Mucosa of stomach (tissue), 1 donor: ENCODE results near the gene LRRK2.
"Not testable (repeated sequence)": the region's sequence is repeated elsewhere in the genome, so short reads cannot be mapped to it uniquely, and the experiment has no call there.

Source experiments
- H3K27me3 ChIP-seq: one replicate; pipeline ENCODE4 v1.7.0; 2013; ENCODE audit warnings: mild to moderate bottlenecking, low read length; ENCODE audit not compliant: control insufficient read depth, insufficient read depth
- H3K36me3 ChIP-seq: one replicate; pipeline ENCODE4 v1.7.0; 2013; ENCODE audit warnings: low read length; ENCODE audit not compliant: control insufficient read depth, insufficient read depth
- H3K4me1 ChIP-seq: one replicate; pipeline ENCODE4 v1.7.0; 2013; ENCODE audit warnings: mild to moderate bottlenecking, low read length; ENCODE audit not compliant: control insufficient read depth, insufficient read depth
- H3K4me3 ChIP-seq: one replicate; pipeline ENCODE4 v1.7.0; 2013; ENCODE audit warnings: low read length
- H3K9ac ChIP-seq: one replicate; pipeline ENCODE4 v1.7.0; 2013; ENCODE audit warnings: mild to moderate bottlenecking, low read length, moderate library complexity
- H3K9me3 ChIP-seq: one replicate; pipeline ENCODE4 v1.7.0; 2013; ENCODE audit warnings: mild to moderate bottlenecking, low read length, moderate library complexity; ENCODE audit not compliant: control insufficient read depth
- donor health status: Pancreatic carcinoma.

The LRRK2 gene

DNA sequence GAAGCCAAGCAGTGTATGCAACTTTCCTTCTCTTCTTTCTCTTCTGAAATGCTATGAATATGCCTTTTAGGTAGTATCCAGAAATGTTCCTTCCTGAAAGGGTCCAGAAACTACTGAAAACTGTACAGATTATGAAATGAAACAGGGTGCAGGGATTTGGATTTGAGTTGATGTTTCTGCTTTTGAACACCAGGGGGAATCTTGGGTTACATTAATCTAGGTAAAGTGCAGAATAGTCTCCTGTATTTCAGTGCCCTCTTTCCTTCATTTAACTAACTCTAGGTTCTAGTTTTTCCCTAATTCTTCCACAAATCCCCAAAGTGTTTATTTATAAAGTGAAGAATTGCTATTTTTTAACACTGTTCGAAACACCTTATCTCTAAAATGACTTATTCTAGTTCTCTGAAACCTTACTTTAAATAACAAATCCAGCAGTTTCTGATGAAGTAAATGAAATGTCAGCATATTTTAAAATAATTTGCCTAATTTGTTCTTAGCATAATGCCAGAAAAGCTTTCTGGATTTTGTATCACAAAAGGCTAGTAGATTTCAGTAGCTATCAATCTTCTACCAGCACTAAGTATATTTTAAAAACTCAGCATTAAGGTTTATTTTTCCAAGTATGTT, 111.9 kb downstream of the LRRK2 start:
- Histone ChIP-seq H3K27me3 (no peaks in the 10 kb centered on the region), H3K4me1 (peaks cover 4% of the 10 kb centered on the region), H3K9ac (no peak overlapping the region), H3K4me3 (no peak overlapping the region), H3K9me3 (no peaks in the 10 kb centered on the region), H3K36me3 (no peaks in the 10 kb centered on the region)

DNA sequence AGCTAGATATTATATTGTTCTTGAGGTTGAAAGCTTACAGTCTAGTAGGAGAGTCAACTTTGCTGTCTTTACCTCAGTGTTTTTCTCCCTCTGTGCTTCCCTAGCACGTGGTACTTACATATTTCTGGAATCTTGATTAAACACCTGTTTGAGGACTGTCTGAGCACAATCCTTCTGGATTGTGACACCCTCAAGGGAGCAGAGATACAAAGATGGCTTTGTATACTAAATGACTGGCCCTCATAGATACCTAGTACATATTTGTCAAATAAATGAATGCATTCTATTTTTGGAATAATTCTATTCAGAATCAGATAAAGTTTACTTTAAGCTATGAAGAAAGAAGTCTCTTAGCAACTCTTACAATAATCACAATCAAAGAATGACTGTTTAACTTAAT, 113.3 kb downstream of the LRRK2 start:
- H3K4me1 ChIP-seq, result peaks cover 4% of the 10 kb centered on the region
- H3K4me3 ChIP-seq, result no peak overlapping the region
- H3K36me3 ChIP-seq, result no peaks in the 10 kb centered on the region

DNA sequence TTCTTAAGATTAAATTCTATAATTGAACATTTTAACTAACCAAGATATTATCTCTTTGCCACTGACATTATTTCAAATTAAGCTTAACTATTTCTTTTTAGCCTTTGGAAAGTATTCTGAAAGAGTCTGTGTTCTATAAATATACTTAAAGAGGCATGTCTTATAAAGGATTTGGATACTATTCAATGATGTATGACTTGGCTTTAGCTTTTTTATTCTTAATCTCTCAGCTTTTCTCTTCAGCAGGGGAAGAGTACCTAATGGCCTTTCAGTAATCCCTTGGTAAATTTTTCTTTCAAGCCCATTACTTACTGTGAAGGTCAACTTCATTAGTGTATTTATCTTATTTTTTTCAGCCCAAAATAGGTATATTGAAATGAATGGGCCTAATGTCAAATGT, 113.8 kb downstream of the LRRK2 start:
- H3K36me3 ChIP-seq, result no peaks in the 10 kb centered on the region
- H3K4me1 ChIP-seq, result peaks cover 4% of the 10 kb centered on the region
- no peak overlapping the region for H3K9ac ChIP-seq
- H3K9me3 ChIP-seq, result no peaks in the 10 kb centered on the region
- no peak overlapping the region for H3K4me3 ChIP-seq
- no peaks in the 10 kb centered on the region for H3K27me3 ChIP-seq

More for the DNA sequence above, 113.3 kb downstream of the LRRK2 start:
- H3K9ac ChIP-seq, result no peak overlapping the region
- no peaks in the 10 kb centered on the region for H3K9me3 ChIP-seq
- no peaks in the 10 kb centered on the region for H3K27me3 ChIP-seq

DNA sequence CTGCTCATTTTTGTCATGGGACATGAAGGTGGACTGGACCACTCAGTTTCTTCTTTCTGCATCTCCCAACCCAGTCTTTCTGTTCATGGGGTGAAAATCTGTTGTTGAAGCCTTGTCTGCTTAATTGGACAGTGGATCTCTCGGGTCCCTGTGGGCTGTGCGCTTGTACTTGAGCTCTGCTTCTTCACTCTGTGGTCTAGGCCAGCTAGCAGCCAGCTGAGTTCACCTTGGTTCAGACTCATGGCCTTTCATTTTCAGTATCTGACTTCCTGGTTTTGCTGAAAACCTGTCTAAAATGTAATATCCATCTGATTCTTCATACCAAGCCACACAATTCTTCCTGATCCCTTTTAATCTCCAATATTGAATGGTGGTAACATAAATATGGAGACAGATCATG, 117.2 kb downstream of the LRRK2 start:
- H3K36me3 ChIP-seq, result no peaks in the 10 kb centered on the region
- H3K4me3 ChIP-seq, result no peak overlapping the region
- H3K9me3 ChIP-seq, result no peaks in the 10 kb centered on the region
- no peak overlapping the region for H3K9ac ChIP-seq
- no peaks in the 10 kb centered on the region for H3K27me3 ChIP-seq
- peaks cover 4% of the 10 kb centered on the region for H3K4me1 ChIP-seq

DNA sequence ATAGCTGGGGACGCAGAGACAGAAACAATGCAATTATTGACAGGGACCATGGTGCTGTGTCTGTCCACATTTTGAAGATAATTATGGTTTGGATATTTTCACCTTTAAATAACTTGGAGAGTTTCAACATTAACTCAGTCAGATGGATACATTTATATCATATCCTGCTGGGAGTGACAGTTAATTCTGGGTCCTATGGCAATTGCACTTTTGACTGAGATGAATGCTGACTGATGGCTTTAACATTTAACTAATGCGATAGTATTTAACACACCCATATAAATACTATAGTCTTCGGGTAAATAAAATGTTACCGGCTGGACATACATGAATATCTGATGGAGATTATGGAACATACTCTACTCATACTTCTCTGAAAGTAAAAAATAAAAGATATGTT, 118.3 kb downstream of the LRRK2 start:
- H3K9ac ChIP-seq, result no peak overlapping the region
- peaks cover 4% of the 10 kb centered on the region for H3K4me1 ChIP-seq
- H3K9me3 ChIP-seq, result no peaks in the 10 kb centered on the region
- H3K4me3 ChIP-seq, result no peak overlapping the region
- H3K27me3 ChIP-seq, result no peaks in the 10 kb centered on the region
- H3K36me3 ChIP-seq, result no peaks in the 10 kb centered on the region

DNA sequence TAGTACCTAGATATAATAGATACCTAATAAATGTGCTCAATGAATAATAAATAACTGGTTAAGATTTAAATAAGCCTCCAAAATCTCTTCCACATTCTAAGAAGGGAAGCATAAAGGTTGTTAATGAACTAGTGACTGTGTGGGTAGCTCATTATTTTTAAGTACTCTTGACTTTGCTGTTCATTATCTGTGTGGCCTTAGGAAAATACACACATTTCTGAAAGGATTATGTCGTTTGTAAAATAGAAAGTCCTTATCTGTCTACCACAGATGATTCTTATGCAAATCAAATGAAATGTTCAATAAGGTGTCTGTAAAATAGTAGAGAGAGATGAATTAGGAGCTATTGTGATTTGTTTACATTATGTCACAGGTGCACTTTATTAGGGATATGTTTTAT, 119.5 kb downstream of the LRRK2 start:
- Histone ChIP-seq H3K9me3 (no peaks in the 10 kb centered on the region), H3K36me3 (no peaks in the 10 kb centered on the region), H3K27me3 (no peaks in the 10 kb centered on the region), H3K4me1 (peaks cover 4% of the 10 kb centered on the region), H3K9ac (no peak overlapping the region), H3K4me3 (no peak overlapping the region)

DNA sequence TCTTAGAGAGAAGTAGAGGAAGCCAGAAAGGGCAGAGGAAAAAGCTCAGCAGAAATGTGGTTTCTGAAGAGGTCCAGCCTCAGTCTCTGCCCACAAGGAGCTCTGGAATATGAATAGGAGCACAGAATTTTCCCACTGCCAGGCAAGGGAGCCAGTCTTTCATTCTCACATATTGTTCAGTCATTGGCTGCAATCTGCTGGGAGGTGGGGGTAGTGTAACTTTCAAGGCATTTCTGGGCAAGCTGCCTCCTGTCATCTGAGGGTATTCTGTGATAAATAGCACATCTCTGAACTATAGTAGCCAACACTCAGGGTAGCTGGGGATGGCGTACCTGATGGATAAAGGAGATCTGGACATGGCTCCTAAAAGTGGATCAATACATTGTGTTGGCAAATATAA, 127.2 kb downstream of the LRRK2 start:
- Histone ChIP-seq H3K9ac (no peak overlapping the region), H3K4me3 (no peak overlapping the region), H3K27me3 (no peaks in the 10 kb centered on the region), H3K4me1 (no peaks in the 10 kb centered on the region), H3K9me3 (no peaks in the 10 kb centered on the region), H3K36me3 (no peaks in the 10 kb centered on the region)

DNA sequence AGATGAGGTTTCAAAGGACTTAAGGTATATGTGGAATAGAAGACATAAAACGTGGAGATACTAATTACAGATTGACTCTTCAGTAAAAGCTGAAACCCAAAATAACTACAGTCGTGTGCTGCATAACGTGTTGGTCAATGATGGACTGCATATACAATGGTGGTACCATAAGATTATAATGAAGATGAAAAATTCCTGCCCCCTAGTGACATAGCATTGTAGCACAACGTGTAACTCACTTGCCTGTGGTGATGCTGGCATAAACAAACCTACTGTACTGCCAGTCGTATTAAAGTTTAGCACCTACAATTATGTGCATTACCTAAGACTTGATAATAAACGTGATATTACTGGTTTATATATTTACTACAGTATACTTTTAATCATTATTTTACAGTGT, 150.3 kb downstream of the LRRK2 start:
- Histone ChIP-seq H3K4me1 (no peaks in the 10 kb centered on the region), H3K36me3 (no peaks in the 10 kb centered on the region), H3K4me3 (no peak overlapping the region), H3K27me3 (no peaks in the 10 kb centered on the region), H3K9ac (no peak overlapping the region), H3K9me3 (no peaks in the 10 kb centered on the region)

DNA sequence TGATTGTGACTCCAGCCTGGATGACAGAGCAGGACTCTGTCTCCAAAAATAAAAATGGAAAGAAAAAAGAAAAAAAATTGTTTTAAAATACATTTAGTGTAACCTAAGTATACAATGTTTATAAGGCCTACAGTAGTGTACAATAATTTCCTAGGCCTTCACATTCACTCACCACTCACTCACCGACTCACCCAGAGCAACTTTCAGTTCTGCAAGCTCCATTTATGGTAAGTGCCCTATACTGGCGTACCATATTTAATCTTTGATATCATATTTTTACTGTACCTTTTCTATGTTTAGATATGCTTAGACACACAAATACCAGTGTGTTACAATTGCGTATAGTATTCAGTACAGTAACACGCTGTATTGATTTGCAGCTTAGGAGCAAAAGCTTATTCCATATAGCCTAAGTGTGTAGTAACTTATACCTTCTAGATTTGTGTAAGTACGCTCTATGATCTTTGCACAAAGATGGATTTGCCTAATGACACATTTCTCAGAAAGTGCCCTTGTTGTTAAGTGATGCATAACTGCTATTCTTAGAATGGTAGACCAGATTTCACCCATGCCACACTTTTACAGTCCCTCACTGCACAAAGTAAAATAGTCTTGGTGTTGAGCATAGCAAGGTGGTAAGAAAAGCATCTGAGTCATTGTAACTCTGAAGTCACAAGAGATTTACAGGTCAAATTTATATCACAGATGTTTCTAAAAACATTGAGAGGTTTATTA, 151.9 kb downstream of the LRRK2 start:
- no peaks in the 10 kb centered on the region for H3K4me1 ChIP-seq
- H3K36me3 ChIP-seq, result no peaks in the 10 kb centered on the region
- no peaks in the 10 kb centered on the region for H3K27me3 ChIP-seq
- H3K9me3 ChIP-seq, result no peaks in the 10 kb centered on the region
- no peak overlapping the region for H3K4me3 ChIP-seq
- H3K9ac ChIP-seq, result no peak overlapping the region

DNA sequence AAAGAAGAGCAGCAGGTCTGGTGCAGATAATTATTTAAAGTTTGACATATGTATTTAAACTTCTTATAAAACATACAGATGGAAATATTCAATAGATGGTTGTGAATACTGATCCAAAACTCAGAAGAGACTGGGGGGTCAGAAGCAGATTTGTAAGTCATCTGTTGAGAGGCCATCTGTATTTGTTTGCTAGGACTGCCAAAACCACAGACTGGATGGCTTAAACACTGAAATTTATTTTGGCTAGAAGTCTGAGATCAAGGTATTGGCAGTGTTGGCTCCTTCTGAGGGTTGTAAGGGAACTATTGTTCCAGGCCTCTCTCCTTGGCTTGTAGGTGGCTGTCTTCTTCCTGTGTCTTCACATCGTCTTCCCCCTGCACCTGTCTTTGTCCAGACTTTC, 153.9 kb downstream of the LRRK2 start:
- Histone ChIP-seq H3K27me3 (no peaks in the 10 kb centered on the region), H3K9me3 (no peaks in the 10 kb centered on the region), H3K36me3 (no peaks in the 10 kb centered on the region), H3K9ac (no peak overlapping the region), H3K4me1 (no peaks in the 10 kb centered on the region), H3K4me3 (no peak overlapping the region)

DNA sequence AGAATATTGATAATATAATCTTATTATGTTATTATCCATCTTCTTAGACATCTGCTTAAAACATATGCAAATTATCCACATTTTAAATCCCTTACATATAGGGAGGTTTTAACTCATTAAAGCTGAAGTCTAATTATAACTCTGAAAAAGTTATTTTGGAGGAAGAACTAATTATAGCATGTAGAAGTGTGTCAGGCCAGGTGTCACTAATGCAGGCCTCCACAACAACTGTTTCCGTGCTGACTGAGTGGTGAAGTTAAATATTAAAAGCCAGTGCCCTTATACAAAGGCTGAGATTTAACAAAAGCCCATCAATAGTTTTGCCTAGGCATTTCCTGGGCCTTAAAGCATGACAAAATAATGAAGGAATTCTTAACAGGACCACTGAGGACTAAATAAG, 157.4 kb downstream of the LRRK2 start:
- no peak overlapping the region for H3K9ac ChIP-seq
- H3K4me1 ChIP-seq, result no peaks in the 10 kb centered on the region
- H3K4me3 ChIP-seq, result no peak overlapping the region
- no peaks in the 10 kb centered on the region for H3K36me3 ChIP-seq
- no peaks in the 10 kb centered on the region for H3K27me3 ChIP-seq
- H3K9me3 ChIP-seq, result no peaks in the 10 kb centered on the region

DNA sequence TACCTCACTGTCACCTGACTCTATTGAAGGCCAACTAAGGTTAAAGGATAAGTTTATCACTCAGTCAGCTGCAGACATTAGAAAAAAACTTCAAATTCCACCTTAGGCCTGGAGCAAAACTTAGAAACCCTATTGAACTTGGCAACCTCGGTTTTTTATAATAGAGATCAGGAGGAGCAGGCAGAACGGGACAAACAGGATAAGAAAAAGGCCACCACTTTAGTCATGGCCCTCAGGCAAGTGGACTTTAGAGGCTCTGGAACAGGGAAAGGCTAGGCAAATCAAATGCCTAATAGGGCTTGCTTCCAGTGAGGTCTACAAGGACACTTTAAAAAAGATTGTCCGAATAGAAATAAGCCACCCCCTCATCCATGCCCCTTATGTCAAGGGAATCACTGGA, 162.5 kb downstream of the LRRK2 start:
- not testable (repeated sequence) for H3K36me3 ChIP-seq, H3K9ac ChIP-seq, H3K4me1 ChIP-seq, H3K4me3 ChIP-seq, H3K9me3 ChIP-seq, H3K27me3 ChIP-seq
